Esophagus squamous epithelium (tissue), 5 donors: Measurements from ENCODE around the gene ZNF800. TPM values are rescaled to one million over a fixed set of nuclear protein-coding genes. Genes with fewer than 3 reads are reported as not detected.

Experiments used
- DNase-seq: peaks from one replicate; lab custom pipeline; 2025; lab: John Stamatoyannopoulos, UW
- H3K27ac ChIP-seq, 4 donors: fragments of 200-600 bp; sonication (generic); one replicate each; pipeline ENCODE4 v1.5.1; 2016 to 2019; ENCODE audit warnings: mild to moderate bottlenecking in 1 of 4
- H3K27me3 ChIP-seq, 4 donors: fragments of 200-600 bp; sonication (generic); 1 replicate in 3 of 4; 2 replicates in 1 of 4; pipeline versions ENCODE4 v1.5.1 to v1.6.0; 2017 to 2021; ENCODE audit warnings: antibody characterized with exemption in 1 of 4
- H3K36me3 ChIP-seq, 3 donors: fragments of 200-600 bp; sonication (generic); one replicate each; pipeline ENCODE4 v1.5.1; 2016 to 2019
- H3K4me1 ChIP-seq, 3 donors: fragments of 200-600 bp; sonication (generic); one replicate each; pipeline ENCODE4 v1.5.1; 2017 to 2019
- H3K4me3 ChIP-seq, 4 donors: fragments of 200-600 bp; sonication (generic); 1 replicate in 3 of 4; 2 replicates in 1 of 4; pipeline ENCODE4 v1.5.1; 2016 to 2019; ENCODE audit warnings: mild to moderate bottlenecking in 2 of 4, moderate library complexity in 1 of 4
- H3K9me3 ChIP-seq, 3 donors: fragments of 200-600 bp; sonication (generic); one replicate each; pipeline ENCODE4 v1.5.1; 2016 to 2019
- CTCF ChIP-seq, 6 experiments: fragments of 450-650 bp in 4 of 6; fragments of 200-600 bp in 2 of 6; sonication (generic) in 2 of 6; IDR thresholded peaks; one replicate each; pipeline ENCODE4 v1.5.1; 2016 to 2019; ENCODE audit warnings: antibody characterized with exemption in 6 of 6, mild to moderate bottlenecking in 4 of 6, moderate library complexity in 4 of 6
- POLR2A ChIP-seq, 4 donors: fragments of 450-650 bp; IDR thresholded peaks; one replicate each; pipeline ENCODE4 v1.6.1; 2017; ENCODE audit warnings: antibody characterized with exemption in 4 of 4, mild to moderate bottlenecking in 4 of 4, moderate library complexity in 3 of 4
- WGBS, 2 donors: methylation state at CpG; one replicate each; pipeline ENCODE4 v1.1.5; 2018; 5-methylcytosine and 5-hydroxymethylcytosine counted together
- intact Hi-C: fragments of 100-400 bp; cut with DNase I; formaldehyde crosslinking; loops from one replicate; pipeline ENCODE4 v1.15.0; 2022
- total RNA-seq, 4 donors: library from RNA; depleted of rRNA; stranded (reverse); fragments of >200 nt; gene quantifications; one replicate each; pipeline ENCODE4 v1.1.0, GENCODE V29; 2016
- donor health status: DM: yes; HTN: yes; CAD: no.

The ZNF800 gene
- total RNA-seq, 4 donors from 2014 or later: 21.1 to 27.8 (median 24.2) TPM

- H3K9me3 ChIP-seq: no peaks in the 10 kb centered on the region
- no peaks in the 10 kb centered on the region for H3K27me3 ChIP-seq
- no peak for TF ChIP-seq POLR2A (IDR thresholded peaks at IDR 0.05)
- no peak for TF ChIP-seq CTCF (IDR thresholded peaks at IDR 0.05)
- peaks cover 10 to 56% (median 22%) of the 10 kb centered on the region in 3 donors for H3K4me1 ChIP-seq
- H3K4me3 ChIP-seq: peak overlapping the region in 1 of 4 donors; percentile 4
- no peak overlapping the region for H3K27ac ChIP-seq
- no peak for DNase-seq
- 78 to 86% methylated on average over 2 of the region's 2 CpGs for WGBS, 2 donors
- intact Hi-C loops: no loop called here
- H3K36me3 ChIP-seq: peaks cover 0 to 45% (median 4%) of the 10 kb centered on the region in 3 donors
Observed at GRCh38 chr7:127390186-127390816, 2.2 kb downstream of the ZNF800 start.

- Histone ChIP-seq H3K9me3 (no peaks in the 10 kb centered on the region), H3K4me1 (peaks cover 10 to 56% (median 22%) of the 10 kb centered on the region in 3 donors), H3K36me3 (peaks cover 0 to 52% (median 4%) of the 10 kb centered on the region in 3 donors), H3K4me3 (no peak overlapping the region), H3K27ac (no peak overlapping the region), H3K27me3 (no peaks in the 10 kb centered on the region)
- intact Hi-C loops: no loop called here
- WGBS, 2 donors: 81 to 96% methylated on average over 1 of the region's 1 CpG
- DNase-seq: no peak
- TF ChIP-seq POLR2A (IDR thresholded peaks at IDR 0.05) (no peak), CTCF (IDR thresholded peaks at IDR 0.05) (no peak)
Observed at GRCh38 chr7:127389321-127389720, 3.2 kb downstream of the ZNF800 start.

GRCh38 chr7:127387974-127388373, 4.5 kb downstream of the ZNF800 start:
- H3K4me3 ChIP-seq: no peak overlapping the region
- intact Hi-C loops: no loop called here
- no peak overlapping the region for H3K27ac ChIP-seq
- TF ChIP-seq CTCF (IDR thresholded peaks at IDR 0.05): no peak
- no peak for TF ChIP-seq POLR2A (IDR thresholded peaks at IDR 0.05)
- WGBS, 2 donors: 87 to 92% methylated on average over 2 of the region's 2 CpGs
- H3K36me3 ChIP-seq: peaks cover 0 to 53% (median 4%) of the 10 kb centered on the region in 3 donors
- no peaks in the 10 kb centered on the region for H3K9me3 ChIP-seq
- H3K27me3 ChIP-seq: no peaks in the 10 kb centered on the region
- peaks cover 10 to 50% (median 22%) of the 10 kb centered on the region in 3 donors for H3K4me1 ChIP-seq
- DNase-seq: no peak

- Histone ChIP-seq H3K36me3 (peaks cover 0 to 52% (median 4%) of the 10 kb centered on the region in 3 donors), H3K27ac (no peak overlapping the region), H3K4me1 (peaks cover 0 to 25% (median 6%) of the 10 kb centered on the region in 3 donors), H3K4me3 (no peak overlapping the region), H3K27me3 (no peaks in the 10 kb centered on the region), H3K9me3 (no peaks in the 10 kb centered on the region)
- WGBS, 2 donors: 0 to 28% methylated on average over 1 of the region's 1 CpG
- intact Hi-C loops: no loop called here
- TF ChIP-seq CTCF (IDR thresholded peaks at IDR 0.05) (no peak), POLR2A (IDR thresholded peaks at IDR 0.05) (no peak)
- DNase-seq: no peak
Observed at GRCh38 chr7:127383123-127383835, 9.2 kb downstream of the ZNF800 start.
